ENCODE results near the gene HOXB5.
A peak's percentile ranks its signal among the peaks of the same experiment; 100 is the strongest.

Gene HOXB5

GRCh38 chr17:48601207-48601538 is 7.6 kb upstream of the HOXB5 start:
- DNase-seq: no peak

- DNase-seq: no peak
Observed at GRCh38 chr17:48600244-48601098, 6.9 kb upstream of the HOXB5 start.

DNA sequence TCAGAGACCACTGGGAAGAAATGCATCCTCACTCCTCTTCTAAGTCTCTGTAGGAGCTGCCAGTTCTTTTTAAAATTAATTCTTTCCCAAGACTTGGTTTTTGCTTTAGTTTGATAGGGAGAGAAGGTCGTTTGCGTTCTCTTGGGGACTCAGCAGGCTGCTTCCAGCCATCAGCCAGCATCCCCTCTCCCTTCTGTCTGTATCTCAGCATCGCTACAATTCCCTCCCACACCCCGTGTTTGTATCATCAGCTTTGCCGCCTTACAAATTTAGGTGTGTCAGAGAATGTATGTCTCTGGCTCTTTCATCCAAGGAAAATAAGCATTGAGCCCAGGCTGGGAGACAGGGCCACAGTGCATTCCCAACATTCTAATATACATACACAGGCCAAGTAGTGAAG is 5.8 kb upstream of the HOXB5 start:
- no peak for DNase-seq

- no peak for DNase-seq
Observed at GRCh38 chr17:48598736-48599135, 5.2 kb upstream of the HOXB5 start.

DNA sequence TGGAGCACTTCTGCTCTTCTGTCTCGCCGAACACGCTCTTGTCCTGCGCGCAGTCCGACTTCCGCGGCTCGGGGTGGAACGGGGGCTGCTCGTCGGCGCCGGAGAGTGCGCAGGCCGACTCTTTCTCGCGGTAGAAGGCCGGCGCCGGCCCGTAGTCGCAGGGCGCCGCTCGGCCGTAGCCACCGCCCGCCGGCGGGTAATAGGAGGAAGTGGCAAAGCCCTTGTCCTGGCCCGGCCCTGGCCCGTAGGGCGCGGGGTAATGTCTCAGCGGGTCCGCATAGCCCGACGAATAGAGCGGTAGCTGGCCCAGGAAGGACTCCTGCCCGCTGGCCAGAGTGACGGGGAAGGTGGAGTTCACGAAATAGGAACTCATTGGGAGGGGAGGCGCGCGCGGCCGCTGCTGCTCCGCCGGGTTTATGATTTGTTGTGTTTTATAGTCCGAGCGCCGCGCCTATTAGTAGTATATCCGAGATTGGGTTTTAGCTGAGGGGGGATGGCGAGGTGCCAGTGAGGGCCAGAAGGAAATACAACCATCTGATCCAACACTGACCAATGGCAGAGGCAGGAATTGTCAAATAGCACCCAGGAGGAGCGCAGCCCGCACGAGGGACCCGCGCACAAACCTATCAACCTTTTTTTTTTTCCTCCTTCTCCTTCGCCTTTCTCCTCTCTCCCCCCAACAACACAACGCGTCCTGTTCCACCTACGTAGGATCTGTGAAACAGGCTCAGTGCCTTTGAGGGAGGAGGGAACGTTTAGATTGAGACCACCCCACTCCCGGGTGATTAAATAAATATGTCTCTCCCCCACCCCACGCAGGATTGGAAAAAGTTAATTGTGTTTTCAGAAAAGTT is 4.4 kb upstream of the HOXB5 start:
- no peak for DNase-seq

DNA sequence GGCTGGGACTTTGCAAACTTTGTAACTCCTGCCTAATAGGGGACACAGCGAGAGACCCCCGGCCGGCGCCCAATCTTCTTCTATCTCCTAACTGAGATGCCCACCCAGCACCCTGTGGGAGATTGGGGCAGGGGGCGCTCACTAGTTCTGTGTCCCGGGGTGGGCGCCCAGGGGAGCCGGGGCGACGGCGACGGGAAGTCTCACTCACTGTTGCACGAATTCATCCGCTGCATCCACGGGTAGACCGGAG is 3.9 kb upstream of the HOXB5 start:
- no peak for DNase-seq

GRCh38 chr17:48596735-48597527 is 3.4 kb upstream of the HOXB5 start:
- DNase-seq: no peak

GRCh38 chr17:48596000-48596734 is 2.6 kb upstream of the HOXB5 start:
- no peak for DNase-seq

DNA sequence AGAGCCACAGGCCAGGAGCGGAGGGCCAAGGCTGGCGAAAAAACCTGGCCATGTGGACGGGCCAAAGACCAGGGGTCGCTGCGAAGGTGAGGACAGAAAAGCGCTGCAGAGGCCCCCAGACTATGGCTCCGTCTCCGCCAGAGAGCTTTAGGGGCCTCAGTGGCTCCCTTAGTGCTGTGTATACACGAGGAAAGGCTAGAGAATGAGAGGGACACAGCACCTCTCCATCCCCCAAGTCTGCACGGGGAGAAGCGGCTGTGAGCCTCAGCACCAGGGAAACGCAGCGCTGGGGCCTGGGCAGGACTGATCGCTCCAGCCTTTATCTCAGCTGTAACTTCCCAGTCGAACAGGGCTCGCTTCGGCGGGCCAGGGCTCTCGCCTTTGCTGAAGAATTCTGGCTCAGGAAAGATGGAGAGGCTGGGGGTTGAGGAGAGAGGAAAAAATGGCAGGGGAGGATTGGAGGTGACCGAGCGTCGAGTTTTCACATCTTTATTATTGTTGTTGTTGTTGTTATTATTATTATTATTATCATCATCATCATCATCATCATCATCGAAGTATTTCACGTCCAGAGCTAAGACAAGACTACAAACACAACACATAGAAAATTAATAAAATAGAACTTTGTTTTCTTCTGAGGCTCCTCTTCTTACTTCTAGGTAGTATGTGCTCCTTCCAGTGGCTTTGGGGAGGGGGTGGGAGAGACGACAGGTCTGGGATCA is 1.9 kb upstream of the HOXB5 start:
- DNase-seq: no peak

GRCh38 chr17:48594538-48595277 is 1.1 kb upstream of the HOXB5 start:
- DNase-seq: no peak

GRCh38 chr17:48593840-48594537 is 410 bp upstream of the HOXB5 start:
- peak; percentile 76 for DNase-seq

- no peak for DNase-seq
Observed at GRCh38 chr17:48592577-48592976, 1.0 kb downstream of the HOXB5 start.

GRCh38 chr17:48592057-48592514 is 1.5 kb downstream of the HOXB5 start:
- no peak for DNase-seq

DNA sequence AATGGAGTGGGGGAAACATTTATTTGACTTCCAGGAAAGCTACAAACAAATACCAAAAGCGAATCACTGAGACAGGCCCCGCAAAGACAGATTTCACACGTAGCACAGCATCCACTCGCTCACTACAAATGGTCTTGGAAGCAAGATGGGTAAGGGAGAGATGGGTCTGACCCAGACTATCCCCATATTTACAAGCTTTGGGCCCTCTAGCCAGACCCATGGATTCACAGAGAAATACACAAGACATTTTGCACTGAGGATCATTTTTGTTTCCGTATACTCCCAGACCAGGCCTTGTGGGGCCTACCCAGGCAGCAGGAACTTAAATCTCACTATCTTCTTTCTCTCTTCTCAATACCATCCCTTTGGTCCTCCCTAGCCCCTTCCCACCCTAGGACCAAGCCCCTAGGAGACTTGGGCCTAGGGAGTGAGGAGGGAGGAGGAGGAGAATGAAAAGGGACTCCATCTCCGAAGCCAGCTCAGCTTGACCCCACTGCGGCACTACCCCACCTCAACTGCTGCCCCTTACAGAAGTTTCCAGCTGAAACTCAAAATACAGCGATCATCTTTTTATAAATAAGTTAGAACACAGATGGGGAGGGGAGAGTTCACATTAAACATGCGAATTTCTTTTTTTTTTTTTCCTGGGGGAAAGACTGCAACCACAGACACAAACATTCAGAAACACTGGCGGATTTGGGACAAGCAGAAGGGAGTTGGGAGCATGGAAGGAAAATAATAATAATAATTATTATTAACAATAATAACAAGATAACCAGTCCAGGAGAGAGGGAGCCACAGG is 2.1 kb downstream of the HOXB5 start:
- no peak for DNase-seq

- DNase-seq: no peak
Observed at GRCh38 chr17:48590607-48591161, 2.9 kb downstream of the HOXB5 start.

DNA sequence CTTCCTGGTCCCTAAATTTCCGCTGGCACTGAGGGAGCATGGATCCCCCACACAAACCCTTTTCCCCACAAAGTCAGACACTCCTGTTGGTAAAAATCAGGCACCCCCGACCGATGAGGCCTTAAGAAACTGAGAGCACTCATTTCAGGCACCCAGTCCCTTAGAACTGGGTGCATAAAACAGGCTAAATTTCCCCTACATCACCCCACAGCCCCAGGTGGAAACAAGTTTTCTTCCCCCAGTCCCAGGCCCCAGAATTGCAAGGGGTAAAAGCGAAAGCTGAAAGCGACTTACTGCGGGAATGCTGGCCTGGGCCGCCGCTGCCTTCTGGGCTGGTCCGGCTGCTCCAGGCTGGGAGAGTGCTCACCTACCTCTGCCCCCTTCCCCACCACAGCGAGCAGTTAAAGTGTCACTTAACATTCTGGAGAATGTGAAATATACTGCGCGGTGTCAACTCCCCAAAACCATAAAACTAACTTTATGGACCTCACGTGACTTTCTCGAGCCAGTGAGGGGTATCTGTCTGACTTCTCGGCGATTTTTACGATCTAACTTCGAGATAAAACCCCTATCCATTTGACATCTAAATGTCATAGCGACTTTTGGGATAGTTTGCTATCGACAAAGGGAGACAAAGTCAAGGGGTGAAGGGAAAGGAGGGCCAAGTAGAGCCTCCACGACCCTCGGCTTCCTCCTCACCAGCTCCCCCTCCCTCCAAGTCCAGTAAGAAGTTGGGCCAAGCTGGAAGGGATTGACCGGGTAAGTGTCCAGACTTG is 3.6 kb downstream of the HOXB5 start, which contains the start of gene HOXB3:
HOXB3 (minus strand) TSS at position 411 of the 776 bp plus-strand sequence. CDS start 37,767 bp downstream, outside the sequence.
- DNase-seq: no peak

DNA sequence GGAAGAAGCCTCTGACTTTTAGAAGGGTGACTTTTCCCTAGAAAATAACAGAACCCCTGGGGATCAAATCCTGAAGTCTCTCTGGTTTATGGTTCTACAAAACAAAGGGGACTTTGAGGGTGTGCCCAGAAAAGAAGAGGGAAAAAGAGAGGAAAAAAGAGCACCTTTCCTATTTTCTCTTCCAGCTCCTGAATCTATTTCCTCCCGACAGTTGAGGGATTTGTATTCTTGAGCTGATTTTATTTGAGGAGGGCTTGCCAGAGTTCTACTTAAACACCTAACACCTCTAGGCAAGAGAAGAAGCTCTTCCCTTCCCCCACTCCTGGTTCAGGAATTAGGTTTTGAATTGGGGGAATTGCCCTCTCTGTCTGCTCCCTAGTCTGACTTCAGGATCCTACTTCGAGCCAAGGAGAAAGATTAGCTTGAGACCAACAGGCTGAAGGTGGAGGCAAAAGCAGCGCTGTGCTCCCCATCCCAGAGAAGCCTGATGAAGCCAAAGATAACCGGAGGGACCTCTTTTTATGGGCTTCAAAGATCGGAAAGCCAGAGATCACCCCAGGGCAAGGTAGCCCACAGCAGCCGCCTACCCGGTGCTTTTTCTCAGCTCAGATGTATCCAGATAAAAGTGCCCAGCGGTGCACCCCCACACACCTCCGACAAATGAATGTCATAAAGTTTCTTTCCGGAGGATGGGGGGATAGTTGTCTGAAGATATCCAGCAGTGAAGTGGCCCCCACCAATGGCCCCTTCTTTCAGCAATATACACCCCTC is 4.3 kb downstream of the HOXB5 start:
- no peak for DNase-seq

DNA sequence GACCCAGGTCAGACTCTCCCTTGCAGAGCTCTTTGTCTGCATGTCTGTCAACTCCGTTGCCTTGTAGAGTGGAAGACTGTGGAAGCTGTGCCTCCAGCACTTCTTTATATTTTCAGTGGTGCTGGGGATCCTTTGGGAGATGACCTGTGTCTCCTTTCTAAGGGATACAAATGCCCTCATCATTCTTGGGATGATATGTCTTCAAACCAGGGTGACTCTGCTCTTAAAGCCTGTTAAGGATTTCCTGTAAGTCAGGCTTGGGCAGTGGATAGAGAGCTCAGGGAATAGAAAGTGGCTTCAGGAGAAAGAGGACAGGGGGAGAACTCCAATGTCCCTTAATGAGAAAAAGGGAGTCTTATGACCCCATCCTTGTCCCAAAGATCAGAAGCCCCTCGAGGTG is 5.1 kb downstream of the HOXB5 start:
- no peak for DNase-seq
